HG03139 (cell line): ENCODE data around the gene RCAN2.

Experiments
- ATAC-seq: cut with Tn5 transposase; IDR thresholded peaks from one replicate; pipeline ENCODE4 v1.9.1; 2021; ENCODE audit not compliant: unreplicated experiment

The RCAN2 gene

DNA sequence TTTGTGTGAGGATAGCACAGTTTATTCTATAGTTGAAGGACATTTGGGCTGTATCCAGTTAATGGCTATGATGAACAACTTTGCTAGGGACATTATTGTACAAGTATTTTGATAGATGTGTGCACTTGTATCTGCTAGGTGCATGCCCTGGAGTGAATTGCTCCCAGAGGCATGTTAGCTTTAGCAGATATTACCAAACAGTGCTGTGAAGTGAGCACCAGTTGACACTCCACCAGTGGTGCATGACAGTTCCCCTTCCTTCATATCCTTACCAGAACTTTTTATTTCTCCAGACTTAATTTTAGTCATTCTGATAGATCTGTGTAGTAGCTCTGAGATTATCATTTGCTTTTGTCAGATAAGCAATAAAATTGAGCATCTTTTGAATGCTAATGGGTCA lies 271.6 kb downstream of the RCAN2 start:
- no peak for ATAC-seq

- ATAC-seq = no peak
Observed at GRCh38 chr6:46218457-46218856, 272.8 kb downstream of the RCAN2 start.

GRCh38 chr6:46217671-46218131 lies 273.5 kb downstream of the RCAN2 start:
- ATAC-seq = peak; percentile 57

DNA sequence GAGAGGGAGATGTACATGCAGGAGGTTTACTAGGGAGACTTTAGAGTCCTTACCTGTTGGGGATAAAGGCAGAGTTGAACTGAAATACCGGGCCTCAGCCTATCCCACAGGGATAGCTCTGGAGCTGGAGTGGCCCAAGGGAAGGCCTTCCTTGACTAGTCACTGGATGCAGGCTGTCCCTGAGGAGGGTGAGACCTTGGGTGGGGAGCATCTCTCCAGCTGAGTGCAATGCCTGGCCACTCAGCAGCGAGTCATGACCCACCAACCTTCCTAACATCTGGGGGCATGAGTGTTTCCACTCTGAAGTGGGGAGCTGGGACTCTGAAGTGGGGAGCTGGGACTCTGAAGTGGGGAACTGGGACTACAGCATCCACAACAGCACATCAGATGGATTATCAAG lies 274.4 kb downstream of the RCAN2 start:
- no peak for ATAC-seq

DNA sequence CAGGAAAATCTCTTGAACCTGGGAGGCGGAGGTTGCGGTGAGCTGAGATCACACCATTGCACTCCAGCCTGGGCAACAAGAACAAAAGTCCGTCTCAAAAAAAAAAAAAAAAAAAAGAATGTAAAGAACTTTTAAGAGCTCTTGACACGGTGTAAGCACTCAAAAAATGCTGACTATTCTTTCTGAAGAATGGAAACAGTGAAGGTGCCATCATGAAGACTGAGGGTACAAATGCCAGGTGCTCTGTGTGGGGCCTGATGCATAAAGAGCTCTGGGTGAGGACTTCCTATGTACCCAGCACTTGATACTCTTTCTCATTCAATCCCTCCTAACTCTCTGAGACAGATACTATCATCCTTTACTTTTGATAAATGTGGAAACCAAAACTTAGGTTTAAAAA lies 275.5 kb downstream of the RCAN2 start:
- ATAC-seq = no peak

- ATAC-seq = no peak
Observed at GRCh38 chr6:46215213-46215612, 276.0 kb downstream of the RCAN2 start.

DNA sequence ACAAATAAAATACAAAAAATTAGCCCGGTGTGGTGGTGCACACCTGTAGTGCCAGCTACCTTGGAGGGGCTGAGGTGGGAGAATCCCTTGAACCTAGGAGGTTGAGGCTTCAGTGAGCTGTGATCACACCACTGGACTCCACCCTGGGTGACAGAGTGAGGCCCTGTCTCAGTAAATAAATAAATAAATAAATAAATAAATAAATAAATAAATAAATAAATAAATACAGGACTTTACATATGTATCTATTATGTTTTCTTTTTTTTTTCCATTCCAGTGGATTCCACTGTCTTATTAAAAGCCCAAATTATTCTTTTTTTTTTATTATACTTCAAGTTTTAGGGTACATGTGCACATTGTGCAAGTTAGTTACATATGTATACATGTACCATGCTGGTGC lies 279.3 kb downstream of the RCAN2 start:
- ATAC-seq = no peak

DNA sequence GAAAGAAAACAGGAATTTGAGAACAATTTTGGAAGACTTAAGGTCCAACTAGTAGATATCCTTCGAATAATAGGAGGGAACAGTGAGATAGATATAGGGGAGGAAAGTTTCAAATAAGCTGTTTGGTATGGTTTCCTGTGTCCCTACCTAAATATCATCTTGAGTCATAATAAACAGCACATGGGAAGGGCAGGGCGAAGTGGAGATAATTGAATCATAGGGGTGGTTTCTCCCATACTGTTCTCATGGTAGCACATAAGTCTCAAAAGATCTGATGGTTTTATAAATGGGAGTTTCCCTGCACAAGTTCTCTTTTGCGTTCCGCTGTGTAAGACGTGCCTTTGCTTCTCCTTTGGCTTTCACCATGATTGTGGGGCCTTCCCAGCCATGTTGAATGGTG lies 281.0 kb downstream of the RCAN2 start:
- no peak for ATAC-seq

- no peak for ATAC-seq
Observed at GRCh38 chr6:46208303-46208702, 282.9 kb downstream of the RCAN2 start.

DNA sequence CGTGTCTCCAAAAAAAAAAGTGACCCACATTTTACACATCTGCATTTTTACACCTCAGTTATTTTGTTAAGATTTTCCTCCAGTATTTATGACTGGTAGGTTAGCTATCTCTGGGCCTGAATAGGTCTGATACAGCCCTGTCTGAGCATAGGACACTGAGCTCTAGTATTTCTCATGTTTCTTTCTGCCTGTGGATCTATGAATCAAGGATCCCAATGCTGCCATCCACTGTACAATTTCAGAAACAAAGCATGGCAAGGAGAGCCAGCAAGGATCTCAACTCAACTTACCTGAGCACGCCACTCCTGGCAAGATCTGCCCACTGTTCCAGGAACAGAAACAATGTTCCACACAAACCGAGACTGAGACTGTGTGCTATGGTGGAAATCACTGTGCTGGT lies 284.1 kb downstream of the RCAN2 start:
- ATAC-seq = no peak

- ATAC-seq = no peak
Observed at GRCh38 chr6:46204880-46205650, 286.2 kb downstream of the RCAN2 start.

GRCh38 chr6:46203391-46204177 lies 287.7 kb downstream of the RCAN2 start:
- no peak for ATAC-seq

GRCh38 chr6:46201702-46202101 lies 289.5 kb downstream of the RCAN2 start:
- ATAC-seq = no peak

DNA sequence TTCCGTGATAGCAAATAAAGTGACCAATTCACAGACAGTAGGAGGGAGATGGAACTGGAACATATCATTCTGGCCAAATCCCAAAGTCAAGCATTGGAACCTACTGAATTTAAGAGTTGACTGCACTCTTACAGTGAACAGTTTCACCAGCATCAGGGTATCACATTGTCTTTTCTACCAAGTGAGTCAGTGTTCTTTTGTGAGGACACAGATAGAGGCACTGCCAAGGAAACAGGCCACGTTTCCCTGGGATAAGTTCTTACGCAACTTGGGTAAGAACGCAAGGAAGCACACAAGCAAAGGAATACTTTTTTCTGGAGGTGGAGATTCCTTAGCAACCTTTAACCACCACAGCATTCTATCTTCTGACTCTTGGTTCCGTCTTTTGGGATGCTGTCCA lies 291.9 kb downstream of the RCAN2 start:
- no peak for ATAC-seq

- ATAC-seq = no peak
Observed at GRCh38 chr6:46191961-46192360, 299.3 kb downstream of the RCAN2 start.

DNA sequence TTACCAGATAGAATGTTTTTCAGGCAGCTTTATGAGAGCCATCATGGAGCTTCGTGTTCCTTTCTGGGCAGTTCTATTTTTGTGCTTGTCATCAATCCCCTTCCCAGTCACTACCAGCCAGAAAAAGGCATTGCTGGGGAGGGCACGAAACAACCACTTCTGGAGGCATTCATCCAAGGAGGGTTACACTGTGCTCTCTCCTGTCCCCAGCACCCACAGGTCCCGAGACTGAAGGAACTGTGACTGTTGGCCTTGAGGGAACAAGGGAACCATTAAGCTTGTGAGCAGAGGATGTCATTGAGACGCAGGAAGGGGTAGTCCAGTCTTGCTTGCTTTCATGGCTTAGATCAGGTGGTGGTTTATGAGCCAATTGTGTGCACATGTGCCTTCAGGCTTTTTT lies 300.4 kb downstream of the RCAN2 start:
- no peak for ATAC-seq

GRCh38 chr6:46189726-46190125 lies 301.5 kb downstream of the RCAN2 start:
- no peak for ATAC-seq

DNA sequence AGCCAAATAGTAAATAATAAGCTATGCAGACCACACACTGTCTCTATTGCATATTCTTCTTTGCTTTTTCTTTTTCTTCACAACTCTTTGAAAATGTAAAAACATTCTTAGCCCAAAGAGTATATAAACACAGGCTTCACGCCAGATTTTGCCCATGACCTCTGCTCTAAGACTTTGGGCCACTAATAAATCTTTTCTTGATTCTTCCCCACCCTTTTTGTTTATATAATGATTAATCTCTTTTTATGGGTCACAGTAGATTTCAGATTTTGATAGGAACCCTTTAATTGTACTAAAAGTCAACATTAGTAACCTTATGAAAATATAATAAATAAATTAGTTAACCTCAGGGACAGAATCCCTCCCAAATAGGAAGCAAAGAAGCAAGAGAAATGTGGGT lies 304.7 kb downstream of the RCAN2 start:
- ATAC-seq = no peak

- no peak for ATAC-seq
Observed at GRCh38 chr6:46184114-46184513, 307.1 kb downstream of the RCAN2 start.

DNA sequence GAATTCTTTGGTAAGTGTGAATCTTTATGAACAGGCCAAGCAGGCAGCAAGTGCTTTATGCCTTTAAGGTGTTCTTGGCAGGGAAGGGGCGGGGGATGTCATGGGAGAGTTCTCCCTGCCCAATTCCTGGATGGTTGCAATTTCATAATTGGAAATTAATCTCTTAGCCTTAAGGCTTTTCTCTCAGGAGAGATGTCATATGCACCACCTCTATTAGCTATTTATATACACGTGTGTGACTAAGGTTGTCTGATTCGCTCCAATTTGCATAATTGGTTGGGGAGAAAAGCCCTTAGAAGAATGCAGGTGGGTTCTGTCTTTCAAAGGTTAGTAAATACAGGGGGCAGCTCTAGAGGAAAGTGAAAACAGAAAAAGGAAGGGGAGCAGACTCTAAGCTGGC lies 315.3 kb downstream of the RCAN2 start:
- peak; percentile 36 for ATAC-seq

DNA sequence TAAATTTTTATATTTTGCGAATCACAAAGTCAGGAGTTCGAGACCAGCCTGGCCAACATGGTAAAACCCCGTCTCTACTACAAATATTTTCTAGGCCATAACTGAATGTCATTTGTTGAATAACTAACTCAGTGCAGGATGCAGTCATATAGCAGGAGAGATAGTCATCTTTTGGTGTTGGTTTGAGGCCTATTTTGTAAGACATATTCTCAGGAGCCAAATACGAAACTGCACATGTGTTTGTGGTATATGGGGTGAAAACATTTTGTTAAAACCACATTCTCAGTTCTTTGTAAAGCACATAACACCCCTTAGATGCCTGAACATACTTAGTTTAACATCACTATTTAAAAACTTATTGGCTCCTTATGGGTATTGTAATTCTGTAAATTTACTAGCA lies 315.8 kb downstream of the RCAN2 start:
- ATAC-seq = peak; percentile 73

- no peak for ATAC-seq
Observed at GRCh38 chr6:46174904-46175303, 316.3 kb downstream of the RCAN2 start.
